Neural progenitor cell (in vitro differentiated cells): Measurements from ENCODE around the gene SLC39A13. TPM values are rescaled to one million over a fixed set of nuclear protein-coding genes. Genes with fewer than 3 reads are reported as not detected.

Experiments
- DNase-seq: peaks from one replicate; pipeline ENCODE4 v3.0.0-alpha.2; 2016; ENCODE audit warnings: low spot score
- H2AFZ ChIP-seq: fragments of 200-600 bp; sonication (generic); replicated peaks from 2 replicates; pipeline ENCODE4 v1.6.1; 2016; ENCODE audit warnings: antibody characterized with exemption
- H3F3A ChIP-seq: fragments of 200-600 bp; sonication (generic); 2 replicates; pipeline ENCODE4 v1.6.1; 2016; ENCODE audit warnings: antibody characterized with exemption, low read depth
- H3K27ac ChIP-seq: fragments of 200-600 bp; sonication (generic); 2 replicates; pipeline ENCODE4 v1.5.1; 2016; ENCODE audit warnings: mild to moderate bottlenecking
- H3K27me3 ChIP-seq: fragments of 200-600 bp; sonication (generic); 2 replicates; pipeline ENCODE4 v1.6.1; 2016; ENCODE audit warnings: mild to moderate bottlenecking, moderate library complexity
- H3K36me3 ChIP-seq: fragments of 200-600 bp; sonication (generic); 2 replicates; pipeline ENCODE4 v1.5.1; 2016
- H3K4me1 ChIP-seq: fragments of 200-600 bp; sonication (generic); 2 replicates; pipeline ENCODE4 v1.6.1; 2016; ENCODE audit warnings: mixed run types
- H3K4me2 ChIP-seq: fragments of 200-600 bp; sonication (generic); 2 replicates; pipeline ENCODE4 v1.6.1; 2016
- H3K4me3 ChIP-seq: fragments of 200-600 bp; sonication (generic); 2 replicates; pipeline ENCODE4 v1.5.1; 2016
- H3K79me2 ChIP-seq: fragments of 200-600 bp; sonication (generic); 2 replicates; pipeline ENCODE4 v1.6.1; 2016; ENCODE audit warnings: low read depth
- H3K9ac ChIP-seq: fragments of 200-600 bp; sonication (generic); 2 replicates; pipeline ENCODE4 v1.6.1; 2016
- H3K9me3 ChIP-seq: fragments of 200-600 bp; sonication (generic); 2 replicates; pipeline ENCODE4 v1.5.1; 2016; ENCODE audit warnings: low read depth
- H4K20me1 ChIP-seq: fragments of 200-600 bp; sonication (generic); 2 replicates; pipeline ENCODE4 v1.6.1; 2016; ENCODE audit warnings: low read depth
- H3K27ac Mint-ChIP-seq: 3 replicates; pipeline ENCODE4 v1.8.0; 2021; ENCODE audit warnings: mixed read lengths
- H3K27me3 Mint-ChIP-seq: 2 replicates; pipeline ENCODE4 v1.8.0; 2022; ENCODE audit warnings: low read depth, mild to moderate bottlenecking, inconsistent platforms, moderate library complexity, mixed read lengths; ENCODE audit not compliant: insufficient read depth
- H3K36me3 Mint-ChIP-seq: 3 replicates; pipeline ENCODE4 v1.8.0; 2021; ENCODE audit warnings: mixed read lengths
- H3K4me1 Mint-ChIP-seq: 3 replicates; pipeline ENCODE4 v1.8.0; 2021; ENCODE audit warnings: mixed read lengths
- H3K4me3 Mint-ChIP-seq: 3 replicates; pipeline ENCODE4 v1.8.0; 2021; ENCODE audit warnings: mild to moderate bottlenecking, moderate library complexity, mixed read lengths
- H3K9me3 Mint-ChIP-seq: 3 replicates; pipeline ENCODE4 v1.8.0; 2020; ENCODE audit warnings: mixed read lengths
- CTCF ChIP-seq: fragments of 200-600 bp; sonication (generic); IDR thresholded peaks from 2 replicates; pipeline ENCODE4 v1.5.1; 2017; ENCODE audit warnings: antibody characterized with exemption, mild to moderate bottlenecking
- EZH2 ChIP-seq: fragments of 200-600 bp; sonication (generic); IDR thresholded peaks from 2 replicates; pipeline ENCODE4 v1.6.1; 2017; ENCODE audit warnings: antibody characterized with exemption, mild to moderate bottlenecking, moderate library complexity
- EZH2phosphoT487 ChIP-seq: fragments of 200-600 bp; sonication (generic); IDR thresholded peaks from 2 replicates; pipeline ENCODE4 v1.6.1; 2017; ENCODE audit warnings: antibody characterized with exemption
- total RNA-seq: library from RNA; depleted of rRNA; stranded (reverse); fragments of >200 nt; gene quantifications from 2 replicates; pipeline ENCODE4 v1.2.3, GENCODE V29; 2015; ENCODE audit warnings: low replicate concordance

The SLC39A13 gene
- total RNA-seq, 1 donor from 2014 or later = 11.3 TPM

GRCh38 chr11:47384498-47384897 lies 23.9 kb upstream of the SLC39A13 start:
- H3K4me3 Mint-ChIP-seq = no peak overlapping the region
- Histone ChIP-seq H3K4me2 (no peak overlapping the region), H3K4me1 (no peaks in the 10 kb centered on the region), H3F3A (no peaks in the 10 kb centered on the region), H3K79me2 (no peaks in the 10 kb centered on the region), H4K20me1 (no peaks in the 10 kb centered on the region), H3K36me3 (no peaks in the 10 kb centered on the region), H3K4me3 (no peak overlapping the region), H2AFZ (no peak overlapping the region), H3K9ac (no peak overlapping the region), H3K9me3 (no peaks in the 10 kb centered on the region), H3K27me3 (no peaks in the 10 kb centered on the region), H3K27ac (no peak overlapping the region)
- H3K27ac Mint-ChIP-seq = no peak overlapping the region
- DNase-seq = no peak
- H3K9me3 Mint-ChIP-seq = no peaks in the 10 kb centered on the region
- no peaks in the 10 kb centered on the region for H3K4me1 Mint-ChIP-seq
- peaks cover 6% of the 10 kb centered on the region for H3K27me3 Mint-ChIP-seq
- no peak for TF ChIP-seq EZH2
- no peak for TF ChIP-seq EZH2phosphoT487
- TF ChIP-seq CTCF = no peak
- H3K36me3 Mint-ChIP-seq = no peaks in the 10 kb centered on the region

- Histone ChIP-seq H3K4me3 (no peak overlapping the region), H4K20me1 (no peaks in the 10 kb centered on the region), H3K79me2 (no peaks in the 10 kb centered on the region), H3K4me2 (no peak overlapping the region), H3K9me3 (no peaks in the 10 kb centered on the region), H2AFZ (no peak overlapping the region), H3K27ac (no peak overlapping the region), H3K9ac (no peak overlapping the region), H3K36me3 (no peaks in the 10 kb centered on the region), H3F3A (no peaks in the 10 kb centered on the region), H3K4me1 (no peaks in the 10 kb centered on the region), H3K27me3 (no peaks in the 10 kb centered on the region)
- no peak overlapping the region for H3K27ac Mint-ChIP-seq
- no peak for TF ChIP-seq CTCF
- no peak for TF ChIP-seq EZH2phosphoT487
- TF ChIP-seq EZH2 = no peak
- H3K4me3 Mint-ChIP-seq = no peak overlapping the region
- H3K9me3 Mint-ChIP-seq = no peaks in the 10 kb centered on the region
- no peaks in the 10 kb centered on the region for H3K36me3 Mint-ChIP-seq
- no peak for DNase-seq
- peaks cover under 1% of the 10 kb centered on the region for H3K27me3 Mint-ChIP-seq
- no peaks in the 10 kb centered on the region for H3K4me1 Mint-ChIP-seq
These were observed 20.3 kb upstream of the SLC39A13 start for GRCh38 chr11:47387944-47388696.

DNA sequence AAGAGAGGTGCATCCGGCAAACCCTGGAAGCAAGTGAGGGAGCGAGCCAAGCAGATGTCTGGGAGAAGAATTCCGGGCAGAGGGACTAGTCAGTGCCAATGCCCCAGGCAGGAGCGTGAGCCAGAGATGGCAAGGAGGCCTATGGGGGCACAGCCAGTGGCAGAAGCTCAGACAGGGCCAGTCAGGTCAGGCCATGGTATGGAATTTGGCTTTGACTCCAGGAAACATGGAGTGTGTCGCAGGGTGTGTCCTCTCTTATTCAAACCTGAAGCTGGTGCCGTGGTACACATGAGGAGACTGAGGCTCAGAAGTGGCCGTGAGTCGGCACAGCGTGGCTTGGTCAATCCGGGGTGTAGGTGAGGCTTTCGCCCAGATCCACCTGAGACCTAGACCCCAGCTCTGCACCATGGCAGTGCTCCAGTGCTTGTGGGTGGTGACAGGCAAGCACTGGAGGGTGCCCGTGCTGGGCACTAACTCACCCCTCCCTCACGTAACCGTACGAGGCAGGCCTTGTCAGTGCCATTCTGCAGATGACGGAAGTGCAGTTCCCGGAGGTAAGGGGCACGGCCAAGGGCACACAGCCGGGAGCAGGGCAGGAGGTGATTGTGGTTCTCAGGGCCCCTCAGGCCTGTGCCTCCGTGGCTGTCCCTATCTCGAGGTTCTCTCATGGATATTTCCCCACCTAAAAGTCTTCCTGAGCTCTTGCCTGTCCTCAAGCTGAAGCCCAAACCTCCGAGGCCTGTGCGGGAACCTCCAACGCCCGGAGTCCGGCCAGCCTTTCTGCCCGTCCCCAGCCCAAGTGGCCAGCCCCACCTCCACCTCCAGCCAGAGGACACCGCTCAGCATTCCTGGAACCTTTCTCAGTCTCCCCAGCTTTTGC lies 19.5 kb upstream of the SLC39A13 start:
- Mint-ChIP-seq H3K4me1 (no peaks in the 10 kb centered on the region), H3K4me3 (no peak overlapping the region), H3K27ac (peak overlapping the region; percentile 72), H3K27me3 (no peaks in the 10 kb centered on the region), H3K36me3 (no peaks in the 10 kb centered on the region), H3K9me3 (no peaks in the 10 kb centered on the region)
- Histone ChIP-seq H3F3A (no peaks in the 10 kb centered on the region), H2AFZ (no peak overlapping the region), H3K9me3 (no peaks in the 10 kb centered on the region), H3K27ac (no peak overlapping the region), H3K36me3 (no peaks in the 10 kb centered on the region), H3K4me2 (no peak overlapping the region), H3K27me3 (no peaks in the 10 kb centered on the region), H3K79me2 (no peaks in the 10 kb centered on the region), H3K4me1 (no peaks in the 10 kb centered on the region), H3K4me3 (no peak overlapping the region), H3K9ac (no peak overlapping the region), H4K20me1 (no peaks in the 10 kb centered on the region)
- no peak for DNase-seq
- TF ChIP-seq EZH2 = no peak
- no peak for TF ChIP-seq EZH2phosphoT487
- no peak for TF ChIP-seq CTCF
